Measurements from ENCODE around the gene CDIP1.

The CDIP1 gene

GRCh38 chr16:4481526-4481925, 57.0 kb downstream of the CDIP1 start:
- Histone ChIP-seq H3K9me3 (ENCODE audit: low read length) (no peaks in the 10 kb centered on the region), H3K4me2 (ENCODE audit: low read length) (no peak overlapping the region), H3K4me1 (ENCODE audit: insufficient read depth, low read length, severe bottlenecking) (peaks cover 12% of the 10 kb centered on the region), H3K27me3 (ENCODE audit: insufficient read depth, low read length) (no peaks in the 10 kb centered on the region), H3K9me2 (ENCODE audit: low read depth, low read length) (no peaks in the 10 kb centered on the region), H3K27ac (ENCODE audit: low read depth, low read length, poor library complexity, severe bottlenecking) (no peak overlapping the region), H3K4me3 (ENCODE audit: low read depth, low read length, poor library complexity, severe bottlenecking) (no peak overlapping the region), H2AFZ (ENCODE audit: low read length) (no peak overlapping the region), H3K9ac (ENCODE audit: low read length) (no peak overlapping the region), H3F3A (ENCODE audit: insufficient read depth, low read length) (no peaks in the 10 kb centered on the region), H3K36me3 (ENCODE audit: insufficient read depth, low read length) (peaks cover 22% of the 10 kb centered on the region), H3K79me2 (ENCODE audit: insufficient read depth, low read length) (peaks cover 19% of the 10 kb centered on the region), H4K20me1 (ENCODE audit: insufficient read depth, low read length) (no peaks in the 10 kb centered on the region)
- TF ChIP-seq, protein P1, sequence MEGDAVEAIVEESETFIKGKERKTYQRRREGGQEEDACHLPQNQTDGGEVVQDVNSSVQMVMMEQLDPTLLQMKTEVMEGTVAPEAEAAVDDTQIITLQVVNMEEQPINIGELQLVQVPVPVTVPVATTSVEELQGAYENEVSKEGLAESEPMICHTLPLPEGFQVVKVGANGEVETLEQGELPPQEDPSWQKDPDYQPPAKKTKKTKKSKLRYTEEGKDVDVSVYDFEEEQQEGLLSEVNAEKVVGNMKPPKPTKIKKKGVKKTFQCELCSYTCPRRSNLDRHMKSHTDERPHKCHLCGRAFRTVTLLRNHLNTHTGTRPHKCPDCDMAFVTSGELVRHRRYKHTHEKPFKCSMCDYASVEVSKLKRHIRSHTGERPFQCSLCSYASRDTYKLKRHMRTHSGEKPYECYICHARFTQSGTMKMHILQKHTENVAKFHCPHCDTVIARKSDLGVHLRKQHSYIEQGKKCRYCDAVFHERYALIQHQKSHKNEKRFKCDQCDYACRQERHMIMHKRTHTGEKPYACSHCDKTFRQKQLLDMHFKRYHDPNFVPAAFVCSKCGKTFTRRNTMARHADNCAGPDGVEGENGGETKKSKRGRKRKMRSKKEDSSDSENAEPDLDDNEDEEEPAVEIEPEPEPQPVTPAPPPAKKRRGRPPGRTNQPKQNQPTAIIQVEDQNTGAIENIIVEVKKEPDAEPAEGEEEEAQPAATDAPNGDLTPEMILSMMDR (IDR thresholded peaks at IDR 0.05; ENCODE audit: low read length) = no peak
- no peak for TF ChIP-seq EZH2 (IDR thresholded peaks at IDR 0.05; ENCODE audit: borderline replicate concordance, low read length)

DNA sequence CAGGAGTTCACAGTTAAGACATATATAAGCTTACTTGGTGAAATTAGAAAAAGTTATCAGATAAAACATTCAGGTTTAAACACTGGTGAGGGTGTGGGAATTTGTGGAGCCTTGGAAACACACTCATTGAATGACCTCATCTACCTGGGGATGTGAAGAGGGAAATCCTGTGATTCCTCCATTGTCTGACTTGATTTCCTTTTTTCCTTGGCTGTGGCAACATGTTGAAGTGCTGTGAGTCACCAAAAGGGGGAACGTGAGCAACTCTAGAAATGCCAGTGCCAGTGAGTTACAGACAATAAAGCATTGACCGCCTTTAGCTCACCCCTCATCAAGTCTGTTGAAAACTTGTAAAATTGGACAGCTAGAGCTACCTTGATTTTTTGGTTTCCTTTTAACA, 60.6 kb downstream of the CDIP1 start:
- Histone ChIP-seq H3F3A (ENCODE audit: insufficient read depth, low read length) (no peaks in the 10 kb centered on the region), H3K4me1 (ENCODE audit: insufficient read depth, low read length, severe bottlenecking) (peaks cover 33% of the 10 kb centered on the region), H3K9ac (ENCODE audit: low read length) (peak overlapping the region; percentile 70; the same call in 1 of the 2 replicates), H3K9me2 (ENCODE audit: low read depth, low read length) (no peaks in the 10 kb centered on the region), H3K27me3 (ENCODE audit: insufficient read depth, low read length) (no peaks in the 10 kb centered on the region), H3K79me2 (ENCODE audit: insufficient read depth, low read length) (peaks cover 19% of the 10 kb centered on the region), H3K36me3 (ENCODE audit: insufficient read depth, low read length) (no peaks in the 10 kb centered on the region), H3K27ac (ENCODE audit: low read depth, low read length, poor library complexity, severe bottlenecking) (peak overlapping the region; percentile 26), H3K9me3 (ENCODE audit: low read length) (no peaks in the 10 kb centered on the region), H2AFZ (ENCODE audit: low read length) (no peak overlapping the region), H3K4me2 (ENCODE audit: low read length) (peak overlapping the region; percentile 66), H3K4me3 (ENCODE audit: low read depth, low read length, poor library complexity, severe bottlenecking) (peak overlapping the region; percentile 72), H4K20me1 (ENCODE audit: insufficient read depth, low read length) (no peaks in the 10 kb centered on the region)
- TF ChIP-seq, protein P1 (IDR thresholded peaks at IDR 0.05; ENCODE audit: low read length) = peak; percentile 26; the same call in 1 of the 2 replicates
- no peak for TF ChIP-seq EZH2 (IDR thresholded peaks at IDR 0.05; ENCODE audit: borderline replicate concordance, low read length)

DNA sequence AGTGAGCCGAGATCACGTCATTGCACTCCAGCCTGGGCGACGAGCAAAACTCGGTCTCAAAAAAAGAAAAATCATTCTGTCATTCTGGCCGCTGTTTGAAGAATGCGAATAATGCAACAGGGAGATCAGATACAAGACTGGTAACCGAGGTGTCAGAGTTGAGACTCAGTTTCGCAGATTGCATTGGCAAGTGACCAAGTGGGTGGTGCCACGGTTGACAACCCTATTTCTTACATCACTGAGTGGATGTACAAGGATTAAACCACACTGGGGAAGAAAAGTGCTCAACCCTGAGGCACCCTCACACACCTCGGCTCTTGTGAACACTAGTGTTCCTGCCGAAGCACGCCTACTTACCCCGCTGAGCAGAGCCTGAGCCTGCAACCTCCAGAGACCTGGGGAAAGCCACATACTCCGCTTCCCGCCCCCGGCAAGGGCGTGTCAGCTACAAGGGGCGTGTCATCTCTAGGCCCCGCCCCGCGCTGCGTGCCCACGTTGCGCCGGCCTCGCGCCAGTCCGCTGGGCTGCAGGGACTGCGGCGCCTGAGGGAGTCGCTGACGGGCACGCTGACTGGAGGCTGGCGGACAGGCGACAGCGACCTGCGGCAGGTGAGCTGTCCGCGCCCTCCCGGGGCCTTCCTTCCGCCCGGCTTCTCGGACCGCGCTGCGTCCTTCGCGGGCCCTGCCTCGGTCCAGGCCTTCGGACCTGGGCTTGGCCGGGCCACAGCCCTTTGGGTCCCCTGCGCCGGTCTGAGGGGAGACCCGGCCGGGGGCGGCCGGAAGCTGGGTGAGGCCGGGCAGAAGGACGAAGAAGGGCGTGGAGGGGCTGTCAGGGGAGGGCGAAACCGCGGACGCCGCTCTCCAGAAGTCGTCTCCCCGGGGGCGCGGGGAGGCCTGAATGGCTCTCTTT, 62.4 kb downstream of the CDIP1 start, which contains the start of gene HMOX2:
Gene HMOX2, plus strand, starts transcription at position 519 of the 909 bp plus-strand sequence. CDS start 29,127 bp downstream, outside the sequence.
- Histone ChIP-seq H3K79me2 (ENCODE audit: insufficient read depth, low read length) (peaks cover 14% of the 10 kb centered on the region; the same call in 1 of the 2 replicates), H3K4me1 (ENCODE audit: insufficient read depth, low read length, severe bottlenecking) (peaks cover 39% of the 10 kb centered on the region), H3K9me3 (ENCODE audit: low read length) (no peaks in the 10 kb centered on the region), H3K36me3 (ENCODE audit: insufficient read depth, low read length) (peaks cover 1% of the 10 kb centered on the region; the same call in 1 of the 2 replicates), H3K4me2 (ENCODE audit: low read length) (peak within 1 kb of the TSS; percentile 66), H3F3A (ENCODE audit: insufficient read depth, low read length) (peaks cover 4% of the 10 kb centered on the region; the same call in 1 of the 2 replicates), H4K20me1 (ENCODE audit: insufficient read depth, low read length) (no peaks in the 10 kb centered on the region), H2AFZ (ENCODE audit: low read length) (no peak within 1 kb of the TSS), H3K27me3 (ENCODE audit: insufficient read depth, low read length) (no peaks in the 10 kb centered on the region), H3K4me3 (ENCODE audit: low read depth, low read length, poor library complexity, severe bottlenecking) (peak within 1 kb of the TSS; percentile 72), H3K27ac (ENCODE audit: low read depth, low read length, poor library complexity, severe bottlenecking) (peak within 1 kb of the TSS; percentile 88), H3K9ac (ENCODE audit: low read length) (peak within 1 kb of the TSS; percentile 91), H3K9me2 (ENCODE audit: low read depth, low read length) (no peaks in the 10 kb centered on the region)
- TF ChIP-seq, protein P1 (IDR thresholded peaks at IDR 0.05; ENCODE audit: low read length) = peak; percentile 34; the same call in 1 of the 2 replicates
- TF ChIP-seq EZH2 (IDR thresholded peaks at IDR 0.05; ENCODE audit: borderline replicate concordance, low read length) = no peak

Data from OCI-LY1 (cell line).